GM23248 (cell line): ENCODE results near the gene RAD51B. TPM values are rescaled to one million over a fixed set of nuclear protein-coding genes. Genes with fewer than 3 reads are reported as not detected.

Experiments used
- DNase-seq: peaks from one replicate; pipeline ENCODE4 v3.0.0-alpha.2; 2015
- H2AFZ ChIP-seq: fragments of 200-600 bp; sonication (generic); 2 replicates; pipeline ENCODE4 v1.6.1; 2016; ENCODE audit warnings: antibody characterized with exemption
- H3F3A ChIP-seq: fragments of 200-600 bp; sonication (generic); 2 replicates; pipeline ENCODE4 v1.6.1; 2016; ENCODE audit warnings: mild to moderate bottlenecking, antibody characterized with exemption, mixed run types; ENCODE audit not compliant: insufficient read depth
- H3K27ac ChIP-seq: fragments of 200-600 bp; sonication (generic); 2 replicates; pipeline ENCODE4 v1.5.1; 2016; ENCODE audit warnings: mild to moderate bottlenecking
- H3K27me3 ChIP-seq: fragments of 200-600 bp; sonication (generic); replicated peaks from 2 replicates; pipeline ENCODE4 v1.6.1; 2016; ENCODE audit warnings: mild to moderate bottlenecking; ENCODE audit not compliant: insufficient read depth
- H3K36me3 ChIP-seq: fragments of 200-600 bp; sonication (generic); 2 replicates; pipeline ENCODE4 v1.6.1; 2016; ENCODE audit warnings: low read depth, mild to moderate bottlenecking
- H3K4me1 ChIP-seq: fragments of 200-600 bp; sonication (generic); 2 replicates; pipeline ENCODE4 v1.6.1; 2016; ENCODE audit warnings: mild to moderate bottlenecking; ENCODE audit not compliant: insufficient read depth
- H3K4me2 ChIP-seq: fragments of 200-600 bp; sonication (generic); one replicate; pipeline ENCODE4 v1.6.1; 2016; ENCODE audit warnings: mild to moderate bottlenecking; ENCODE audit not compliant: unreplicated experiment
- H3K4me3 ChIP-seq: fragments of 200-600 bp; sonication (generic); 2 replicates; pipeline ENCODE4 v1.5.1; 2016; ENCODE audit warnings: mild to moderate bottlenecking
- H3K79me2 ChIP-seq: fragments of 200-600 bp; sonication (generic); 2 replicates; pipeline ENCODE4 v1.6.1; 2016; ENCODE audit warnings: mild to moderate bottlenecking; ENCODE audit not compliant: insufficient read depth
- H3K9ac ChIP-seq: fragments of 200-600 bp; sonication (generic); 2 replicates; pipeline ENCODE4 v1.6.1; 2016; ENCODE audit warnings: mild to moderate bottlenecking
- H3K9me2 ChIP-seq: fragments of 200-600 bp; sonication (generic); 2 replicates; pipeline ENCODE4 v1.6.1; 2016; ENCODE audit warnings: mixed run types, mild to moderate bottlenecking, moderate library complexity; ENCODE audit not compliant: insufficient read depth
- H3K9me3 ChIP-seq: fragments of 200-600 bp; sonication (generic); one replicate; pipeline ENCODE4 v1.6.1; 2017; ENCODE audit warnings: low read depth
- H4K20me1 ChIP-seq: fragments of 200-600 bp; sonication (generic); 2 replicates; pipeline ENCODE4 v1.6.0; 2016; ENCODE audit not compliant: insufficient read depth
- EZH2 ChIP-seq: fragments of 200-600 bp; sonication (generic); IDR thresholded peaks from 2 replicates; pipeline ENCODE4 v1.6.1; 2018; ENCODE audit warnings: antibody characterized with exemption, mild to moderate bottlenecking; ENCODE audit not compliant: insufficient read depth, poor library complexity, severe bottlenecking
- EZH2phosphoT487 ChIP-seq: fragments of 200-600 bp; sonication (generic); IDR thresholded peaks from 2 replicates; pipeline ENCODE4 v1.6.1; 2018; ENCODE audit warnings: antibody characterized with exemption, moderate library complexity, mild to moderate bottlenecking, low read depth; ENCODE audit not compliant: insufficient read depth
- WGBS, 2 experiments: methylation state at CpG; one replicate each; pipeline ENCODE4 v1.1.6; 2015 to 2017; ENCODE audit warnings: low lambda C conversion rate in 2 of 2, low coverage in 1 of 2; ENCODE audit errors: missing lambda C conversion rate in 2 of 2; 5-methylcytosine and 5-hydroxymethylcytosine counted together
- in situ Hi-C: fragments of 300-500 bp; cut with MboI; formaldehyde crosslinking; loops from 2 replicates; pipeline ENCODE4 v1.15.0; 2020
- polyA plus RNA-seq: library from polyadenylated mRNA; unstranded; fragments of >200 nt; fragmentation: Nextera tagmentation; extraction: Ambion mirVana; gene quantifications from 2 replicates; pipeline ENCODE4 v1.2.1, GENCODE V29; 2016
- total RNA-seq: library from RNA; depleted of rRNA; stranded (reverse); fragments of >200 nt; shearing (Covaris generic); gene quantifications from 2 replicates; pipeline ENCODE4 v1.2.3, GENCODE V29; 2014

The RAD51B gene
- total and polyA plus RNA-seq, 2 experiments from 2014 or later = 4.0 to 8.8 TPM

DNA sequence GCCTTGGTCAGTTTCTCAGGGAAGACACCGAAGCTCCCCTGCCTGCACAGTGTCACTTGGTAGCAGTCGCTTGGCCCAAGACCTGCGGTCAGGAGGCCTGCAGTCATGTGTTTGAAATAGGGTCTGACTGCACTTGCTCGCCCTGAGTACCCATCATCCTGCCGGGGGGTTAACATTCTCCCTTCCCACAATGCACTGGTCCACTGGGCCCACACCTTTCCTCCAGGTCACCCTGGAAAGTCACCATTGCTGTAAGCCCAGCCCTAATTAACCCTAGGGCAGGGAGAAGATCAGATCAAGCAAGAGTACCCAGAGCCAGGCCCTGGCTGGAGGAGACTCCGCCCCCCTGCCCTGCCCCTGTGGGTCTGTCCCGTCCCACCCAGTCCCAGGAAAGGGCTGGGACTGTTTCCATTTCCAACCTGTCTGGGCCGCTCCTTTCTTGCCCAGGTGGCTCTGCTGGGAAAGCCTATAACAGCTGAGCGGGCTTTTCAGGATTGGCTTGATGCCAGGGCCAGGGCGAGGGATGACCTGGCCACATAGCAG is 886.2 kb downstream of the RAD51B start:
- Histone ChIP-seq H3F3A (peaks cover 5% of the 10 kb centered on the region; the same call in 1 of the 2 replicates), H3K9me3 (no peaks in the 10 kb centered on the region), H3K36me3 (no peaks in the 10 kb centered on the region), H3K27ac (no peak overlapping the region), H3K79me2 (no peaks in the 10 kb centered on the region), H4K20me1 (no peaks in the 10 kb centered on the region), H3K9ac (no peak overlapping the region), H3K4me2 (no peak overlapping the region), H2AFZ (no peak overlapping the region), H3K4me3 (no peak overlapping the region), H3K4me1 (peaks cover 26% of the 10 kb centered on the region), H3K27me3 (no peaks in the 10 kb centered on the region), H3K9me2 (no peaks in the 10 kb centered on the region)
- in situ Hi-C loops = no loop called here
- TF ChIP-seq EZH2phosphoT487 (no peak), EZH2 (no peak)
- DNase-seq = no peak
- WGBS, 2 experiments = 97 to 98% methylated on average over 10 of the region's 10 CpGs

DNA sequence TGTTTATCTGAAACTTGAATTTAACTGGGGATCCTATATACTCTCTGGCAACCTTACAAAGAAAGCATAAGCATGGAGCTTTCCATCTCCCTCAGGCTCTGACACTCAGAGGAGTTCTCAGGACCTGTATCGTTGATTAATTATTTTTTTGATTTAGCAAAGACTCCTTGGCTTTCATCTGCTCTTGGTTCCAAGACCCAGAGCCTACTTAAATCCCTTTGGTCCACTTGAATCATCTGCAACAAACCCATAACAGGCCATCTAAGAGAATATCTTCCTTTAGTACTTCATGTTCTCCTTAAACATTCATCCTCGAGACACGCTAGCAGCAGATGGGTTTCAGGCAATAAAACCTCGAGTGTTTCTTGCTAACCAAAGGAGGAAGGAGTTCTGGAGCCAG is 887.9 kb downstream of the RAD51B start:
- Histone ChIP-seq H3F3A (peaks cover 5% of the 10 kb centered on the region; the same call in 1 of the 2 replicates), H3K9me2 (no peaks in the 10 kb centered on the region), H2AFZ (no peak overlapping the region), H3K27me3 (no peaks in the 10 kb centered on the region), H3K4me2 (no peak overlapping the region), H3K36me3 (no peaks in the 10 kb centered on the region), H3K27ac (no peak overlapping the region), H3K4me1 (peaks cover 26% of the 10 kb centered on the region), H4K20me1 (no peaks in the 10 kb centered on the region), H3K4me3 (no peak overlapping the region), H3K79me2 (no peaks in the 10 kb centered on the region), H3K9me3 (no peaks in the 10 kb centered on the region), H3K9ac (no peak overlapping the region)
- 79 to 85% methylated on average over 4 of the region's 4 CpGs for WGBS, 2 experiments
- in situ Hi-C loops = no loop called here
- no peak for TF ChIP-seq EZH2phosphoT487
- no peak for DNase-seq

DNA sequence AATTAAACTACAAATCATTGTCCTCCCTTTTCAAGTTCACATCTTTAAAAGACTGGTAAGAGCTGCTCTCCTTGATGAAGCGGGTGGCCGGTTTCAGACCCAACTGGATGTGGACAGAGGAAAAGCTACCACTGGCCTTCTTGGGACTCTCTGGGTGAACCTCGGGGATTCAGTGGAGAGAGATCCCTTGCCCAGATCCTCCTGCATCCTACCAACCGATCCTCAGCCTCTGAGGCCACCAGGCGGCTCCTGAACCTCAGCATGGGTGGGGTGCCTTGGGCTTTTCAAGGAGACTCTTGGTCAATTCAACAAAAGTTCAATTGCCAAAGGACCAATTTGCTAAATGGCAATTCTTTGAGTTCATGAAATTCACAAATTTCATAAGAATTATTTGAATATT is 888.8 kb downstream of the RAD51B start:
- no peaks in the 10 kb centered on the region for H3K9me3 ChIP-seq
- no peaks in the 10 kb centered on the region for H4K20me1 ChIP-seq
- TF ChIP-seq EZH2phosphoT487 (no peak), EZH2 (no peak)
- H3F3A ChIP-seq = peaks cover 5% of the 10 kb centered on the region; the same call in 1 of the 2 replicates
- H3K27me3 ChIP-seq = no peaks in the 10 kb centered on the region
- DNase-seq = no peak
- no peaks in the 10 kb centered on the region for H3K36me3 ChIP-seq
- no peak overlapping the region for H3K4me2 ChIP-seq
- in situ Hi-C loops = no loop called here
- H2AFZ ChIP-seq = no peak overlapping the region
- no peak overlapping the region for H3K4me3 ChIP-seq
- H3K27ac ChIP-seq = no peak overlapping the region
- H3K9ac ChIP-seq = no peak overlapping the region
- no peaks in the 10 kb centered on the region for H3K79me2 ChIP-seq
- WGBS, 2 experiments = 71 to 73% methylated on average over 5 of the region's 5 CpGs
- peaks cover 18% of the 10 kb centered on the region for H3K4me1 ChIP-seq
- H3K9me2 ChIP-seq = no peaks in the 10 kb centered on the region

DNA sequence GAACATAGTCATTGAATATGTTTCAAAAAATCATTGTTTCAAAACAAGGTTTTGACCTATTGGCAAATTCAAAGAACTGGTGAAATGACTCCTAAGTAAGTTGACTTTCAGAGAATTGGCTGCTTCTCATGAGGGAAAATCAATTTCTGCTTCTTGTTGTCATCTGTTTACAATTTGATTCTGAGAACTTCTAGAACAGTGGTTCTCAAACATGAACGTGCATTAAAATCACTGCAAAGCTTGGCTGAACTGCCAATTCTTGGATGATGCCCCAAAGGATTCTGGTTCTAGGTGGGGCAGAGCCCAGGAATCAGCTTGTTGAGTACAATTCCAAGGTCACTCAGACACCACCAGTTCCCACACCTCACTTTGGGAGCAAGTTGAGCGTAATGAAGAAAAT is 889.4 kb downstream of the RAD51B start:
- H3K27ac ChIP-seq = no peak overlapping the region
- TF ChIP-seq EZH2 (no peak), EZH2phosphoT487 (no peak)
- no peak overlapping the region for H3K4me3 ChIP-seq
- H3F3A ChIP-seq = peaks cover 5% of the 10 kb centered on the region; the same call in 1 of the 2 replicates
- H3K9ac ChIP-seq = no peak overlapping the region
- in situ Hi-C loops = no loop called here
- H3K9me3 ChIP-seq = no peaks in the 10 kb centered on the region
- 67 to 73% methylated on average over 2 of the region's 2 CpGs for WGBS, 2 experiments
- no peaks in the 10 kb centered on the region for H3K27me3 ChIP-seq
- no peaks in the 10 kb centered on the region for H3K9me2 ChIP-seq
- H4K20me1 ChIP-seq = no peaks in the 10 kb centered on the region
- H3K4me2 ChIP-seq = no peak overlapping the region
- no peaks in the 10 kb centered on the region for H3K79me2 ChIP-seq
- no peaks in the 10 kb centered on the region for H3K36me3 ChIP-seq
- H3K4me1 ChIP-seq = peaks cover 13% of the 10 kb centered on the region
- no peak for DNase-seq
- no peak overlapping the region for H2AFZ ChIP-seq

DNA sequence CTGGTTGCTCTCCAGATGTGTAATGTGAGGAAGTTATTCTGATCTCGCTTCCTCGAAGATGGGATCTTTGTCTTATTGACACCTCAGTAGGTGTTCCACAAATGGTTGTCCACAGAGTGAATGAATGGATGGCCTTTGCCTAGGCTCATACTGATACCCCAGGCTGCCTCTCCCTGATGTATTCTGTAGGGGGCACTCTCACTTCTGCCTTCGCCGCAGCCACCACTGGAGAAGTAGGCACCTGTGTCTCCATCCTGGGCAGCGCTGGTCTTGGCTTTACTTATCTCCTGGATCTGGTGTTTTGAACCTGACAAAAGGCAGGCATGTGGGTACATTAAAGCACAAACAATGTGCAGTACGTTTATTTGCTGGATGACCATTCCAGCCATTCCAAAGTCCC is 891.2 kb downstream of the RAD51B start:
- TF ChIP-seq EZH2 (no peak), EZH2phosphoT487 (no peak)
- no peaks in the 10 kb centered on the region for H3K79me2 ChIP-seq
- in situ Hi-C loops = no loop called here
- H3K27me3 ChIP-seq = no peaks in the 10 kb centered on the region
- no peak overlapping the region for H3K9ac ChIP-seq
- H4K20me1 ChIP-seq = no peaks in the 10 kb centered on the region
- H3K9me2 ChIP-seq = no peaks in the 10 kb centered on the region
- no peak for DNase-seq
- H2AFZ ChIP-seq = no peak overlapping the region
- no peaks in the 10 kb centered on the region for H3K36me3 ChIP-seq
- 96 to 99% methylated on average over 6 of the region's 6 CpGs for WGBS, 2 experiments
- no peaks in the 10 kb centered on the region for H3K4me1 ChIP-seq
- no peaks in the 10 kb centered on the region for H3K9me3 ChIP-seq
- H3K27ac ChIP-seq = no peak overlapping the region
- no peak overlapping the region for H3K4me2 ChIP-seq
- no peak overlapping the region for H3K4me3 ChIP-seq
- no peaks in the 10 kb centered on the region for H3F3A ChIP-seq
